Uterus (tissue), 2 donors: ENCODE data around the gene CNOT3.

Experiments
- POLR2A ChIP-seq, 2 donors: fragments of 450-650 bp; IDR thresholded peaks; one replicate each; pipeline ENCODE4 v1.6.1; 2016; ENCODE audit warnings: antibody characterized with exemption in 2 of 2, mild to moderate bottlenecking in 1 of 2, moderate library complexity in 1 of 2
- TF ChIP-seq, protein P1 (sequence below), 4 experiments: fragments of 200-600 bp in 2 of 4; fragments of 450-650 bp in 2 of 4; sonication (generic) in 2 of 4; IDR thresholded peaks; one replicate each; pipeline ENCODE4 v1.5.1; 2016 to 2019; ENCODE audit warnings: antibody characterized with exemption in 4 of 4, mild to moderate bottlenecking in 2 of 4, moderate library complexity in 1 of 4

DNA sequence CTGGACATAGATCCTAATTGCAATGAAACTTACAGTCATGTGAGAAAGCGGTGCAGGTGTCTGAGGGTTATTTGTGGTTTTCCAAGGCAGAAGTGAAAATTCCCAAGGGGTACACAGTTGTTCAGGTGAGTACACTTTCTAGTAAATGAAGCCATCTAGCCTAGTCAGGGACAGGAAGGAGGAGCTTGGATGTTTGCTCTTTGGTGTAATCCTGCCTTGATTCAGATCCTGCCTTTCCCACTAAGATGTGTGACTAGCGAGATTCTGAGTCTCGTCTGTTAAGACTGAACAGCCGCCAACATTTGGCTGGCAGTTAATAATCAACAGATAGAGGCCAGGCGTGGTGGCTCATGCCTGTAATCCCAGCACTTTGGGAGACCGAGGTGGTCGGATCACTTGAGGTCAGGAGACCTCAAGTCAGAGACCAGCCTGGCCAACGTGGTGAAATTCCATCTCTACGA is 65.6 kb downstream of the CNOT3 start:
- TF ChIP-seq POLR2A (IDR thresholded peaks at IDR 0.05) = no peak
- TF ChIP-seq, protein P1, sequence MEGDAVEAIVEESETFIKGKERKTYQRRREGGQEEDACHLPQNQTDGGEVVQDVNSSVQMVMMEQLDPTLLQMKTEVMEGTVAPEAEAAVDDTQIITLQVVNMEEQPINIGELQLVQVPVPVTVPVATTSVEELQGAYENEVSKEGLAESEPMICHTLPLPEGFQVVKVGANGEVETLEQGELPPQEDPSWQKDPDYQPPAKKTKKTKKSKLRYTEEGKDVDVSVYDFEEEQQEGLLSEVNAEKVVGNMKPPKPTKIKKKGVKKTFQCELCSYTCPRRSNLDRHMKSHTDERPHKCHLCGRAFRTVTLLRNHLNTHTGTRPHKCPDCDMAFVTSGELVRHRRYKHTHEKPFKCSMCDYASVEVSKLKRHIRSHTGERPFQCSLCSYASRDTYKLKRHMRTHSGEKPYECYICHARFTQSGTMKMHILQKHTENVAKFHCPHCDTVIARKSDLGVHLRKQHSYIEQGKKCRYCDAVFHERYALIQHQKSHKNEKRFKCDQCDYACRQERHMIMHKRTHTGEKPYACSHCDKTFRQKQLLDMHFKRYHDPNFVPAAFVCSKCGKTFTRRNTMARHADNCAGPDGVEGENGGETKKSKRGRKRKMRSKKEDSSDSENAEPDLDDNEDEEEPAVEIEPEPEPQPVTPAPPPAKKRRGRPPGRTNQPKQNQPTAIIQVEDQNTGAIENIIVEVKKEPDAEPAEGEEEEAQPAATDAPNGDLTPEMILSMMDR (IDR thresholded peaks at IDR 0.05) = no peak
